Stimulated activated CD4-positive, alpha-beta T cell treated with anti-CD3 and anti-CD28 coated beads, Interleukin-1b, Interleukin-23, amount 100 ng/mL, for 24 hours (primary cell): ENCODE measurements around the gene PGS1.
"Not testable (repeated sequence)": the region's sequence is repeated elsewhere in the genome, so short reads cannot be mapped to it uniquely, and the experiment has no call there.

Source experiments
- DNase-seq, 4 experiments: peaks; one replicate each; pipeline ENCODE4 v3.0.0-alpha.2; 2020; ENCODE audit warnings: low read depth in 4 of 4, low spot score in 1 of 4

The PGS1 gene

GRCh38 chr17:78441271-78441971 lies 63.0 kb downstream of the PGS1 start:
- DNase-seq, result no peak

GRCh38 chr17:78442648-78443218 lies 64.3 kb downstream of the PGS1 start:
- no peak for DNase-seq

GRCh38 chr17:78444392-78444791 lies 65.9 kb downstream of the PGS1 start:
- DNase-seq, result no peak

- DNase-seq, result no peak
Observed at GRCh38 chr17:78446833-78447232, 68.4 kb downstream of the PGS1 start.

- no peak for DNase-seq
Observed at GRCh38 chr17:78448356-78448993, 70.0 kb downstream of the PGS1 start.

- no peak for DNase-seq
Observed at GRCh38 chr17:78449983-78450595, 71.6 kb downstream of the PGS1 start.

GRCh38 chr17:78450696-78451345 lies 72.4 kb downstream of the PGS1 start:
- DNase-seq, result no peak

GRCh38 chr17:78451753-78452152 lies 73.3 kb downstream of the PGS1 start:
- DNase-seq, result no peak

- DNase-seq, result no peak
Observed at GRCh38 chr17:78454346-78454745, 75.9 kb downstream of the PGS1 start.

- no peak for DNase-seq
Observed at GRCh38 chr17:78458091-78458490, 79.6 kb downstream of the PGS1 start.

GRCh38 chr17:78458736-78459335 lies 80.4 kb downstream of the PGS1 start:
- no peak for DNase-seq

GRCh38 chr17:78459696-78460095 lies 81.2 kb downstream of the PGS1 start:
- DNase-seq, result no peak

- no peak for DNase-seq
Observed at GRCh38 chr17:78460176-78460675, 81.8 kb downstream of the PGS1 start.

GRCh38 chr17:78460951-78461798 lies 82.7 kb downstream of the PGS1 start:
- no peak for DNase-seq

GRCh38 chr17:78461799-78462053 lies 83.3 kb downstream of the PGS1 start:
- no peak for DNase-seq

- no peak for DNase-seq
Observed at GRCh38 chr17:78462148-78462547, 83.7 kb downstream of the PGS1 start.

GRCh38 chr17:78466109-78466785 lies 87.8 kb downstream of the PGS1 start:
- DNase-seq, result not testable (repeated sequence)

- no peak for DNase-seq
Observed at GRCh38 chr17:78466786-78467715, 88.6 kb downstream of the PGS1 start.

- DNase-seq, result no peak
Observed at GRCh38 chr17:78468366-78468765, 89.9 kb downstream of the PGS1 start.
